A673 (cell line): Measurements from ENCODE around the gene HOXA5. TPM values are rescaled to one million over a fixed set of nuclear protein-coding genes. Genes with fewer than 3 reads are reported as not detected.

Source experiments
- BruUV-seq: library from RNA; stranded (reverse); fragments of 400-500 nt; replicated peaks from 2 replicates; lab custom pipeline; 2021; lab: Mats Ljungman, UMichigan
- CTCF ChIA-PET: fragments of 300-600 bp; sonication (Branson Sonifier 250); formaldehyde crosslinking; loops from one replicate; lab custom pipeline; 2022; ENCODE audit warnings: antibody characterized with exemption; lab: Charles Lee
- POLR2A ChIA-PET: fragments of 300-600 bp; sonication (Branson Sonifier 250); formaldehyde crosslinking; loops from one replicate; lab custom pipeline; 2022; ENCODE audit warnings: antibody characterized with exemption; ENCODE audit not compliant: low non-redundant PET; lab: Charles Lee
- DNase-seq: peaks from one replicate; pipeline ENCODE4 v3.0.0-alpha.2; 2015; ENCODE audit warnings: low spot score
- H3K27ac ChIP-seq: fragments of 200-600 bp; sonication (generic); 2 replicates; pipeline ENCODE4 v1.5.1; 2016; ENCODE audit warnings: mixed run types, low read depth, mild to moderate bottlenecking, mixed read lengths, antibody characterized with exemption, low read length; ENCODE audit not compliant: poor library complexity, severe bottlenecking
- H3K27me3 ChIP-seq: fragments of 200-600 bp; sonication (generic); replicated peaks from 2 replicates; pipeline ENCODE4 v1.6.1; 2017; ENCODE audit warnings: mixed run types, low read depth, mild to moderate bottlenecking, mixed read lengths, antibody characterized with exemption, low read length; ENCODE audit not compliant: insufficient read depth, poor library complexity
- H3K36me3 ChIP-seq: fragments of 200-600 bp; sonication (generic); 2 replicates; pipeline ENCODE4 v1.6.1; 2016; ENCODE audit warnings: mixed run types, mild to moderate bottlenecking, mixed read lengths, antibody characterized with exemption, low read length; ENCODE audit not compliant: insufficient read depth, poor library complexity, severe bottlenecking
- H3K4me1 ChIP-seq: fragments of 200-600 bp; sonication (generic); 2 replicates; pipeline ENCODE4 v1.6.1; 2017; ENCODE audit warnings: mixed run types, mild to moderate bottlenecking, mixed read lengths, antibody characterized with exemption, low read length; ENCODE audit not compliant: insufficient read depth, poor library complexity, severe bottlenecking
- H3K4me3 ChIP-seq: fragments of 200-600 bp; sonication (generic); 2 replicates; pipeline ENCODE4 v1.5.1; 2016; ENCODE audit warnings: low read depth, mixed run types, mild to moderate bottlenecking, mixed read lengths, low read length; ENCODE audit not compliant: poor library complexity, severe bottlenecking
- H3K9me3 ChIP-seq: fragments of 200-600 bp; sonication (generic); 2 replicates; pipeline ENCODE4 v1.6.1; 2016; ENCODE audit warnings: mixed run types, low read depth, mild to moderate bottlenecking, mixed read lengths, antibody characterized with exemption, low read length; ENCODE audit not compliant: poor library complexity, severe bottlenecking
- CTCF ChIP-seq: fragments of 300-800, 200-600 bp; sonication (generic); conservative IDR thresholded peaks from 2 replicates; pipeline ENCODE4 v1.5.1; 2017; ENCODE audit warnings: low read depth, mild to moderate bottlenecking, antibody characterized with exemption, low read length, moderate library complexity, mixed read lengths
- EZH2 ChIP-seq: fragments of 200-600 bp; sonication (generic); IDR thresholded peaks from 2 replicates; pipeline ENCODE4 v1.6.1; 2017; ENCODE audit warnings: borderline replicate concordance, low read depth, mild to moderate bottlenecking, mixed read lengths, antibody characterized with exemption, low read length; ENCODE audit not compliant: poor library complexity, severe bottlenecking
- intact Hi-C: fragments of 100-400 bp; cut with micrococcal nuclease; formaldehyde crosslinking; loops from one replicate; pipeline ENCODE4 v1.10.0; 2022; ENCODE audit not compliant: unreplicated experiment
- total RNA-seq: library from RNA; stranded (reverse); gene quantifications from 2 replicates; pipeline ENCODE4 v1.2.3, GENCODE V29; 2021

Gene HOXA5
- total RNA-seq, 1 experiment from 2014 or later, result not detected

- no TSS peak for BruUV-seq
- Histone ChIP-seq H3K9me3 (no peaks in the 10 kb centered on the region), H3K27ac (no peak overlapping the region), H3K4me3 (no peak overlapping the region), H3K4me1 (no peaks in the 10 kb centered on the region), H3K36me3 (no peaks in the 10 kb centered on the region), H3K27me3 (peaks cover 99% of the 10 kb centered on the region)
- CTCF ChIA-PET, result interaction anchor here (0.6 kb wide), 1 partner anchor 788 kb away, joined by 3 read pairs; no protein-coding TSS in a partner anchor
- TF ChIP-seq EZH2 (no peak), CTCF (no peak)
- no peak for DNase-seq
- POLR2A ChIA-PET, result no interaction called here
- intact Hi-C loops, result no loop called here
These were observed 48.5 kb upstream of the HOXA5 start for GRCh38 chr7:27191833-27192545.

- POLR2A ChIA-PET, result no interaction called here
- no peaks in the 10 kb centered on the region for H3K9me3 ChIP-seq
- H3K27me3 ChIP-seq, result peaks cover 99% of the 10 kb centered on the region
- CTCF ChIA-PET, result no interaction called here
- no peak for DNase-seq
- TF ChIP-seq EZH2 (no peak), CTCF (no peak)
- no peak overlapping the region for H3K4me3 ChIP-seq
- intact Hi-C loops, result no loop called here
- H3K27ac ChIP-seq, result no peak overlapping the region
- no TSS peak for BruUV-seq
- no peaks in the 10 kb centered on the region for H3K4me1 ChIP-seq
- H3K36me3 ChIP-seq, result no peaks in the 10 kb centered on the region
These were observed 47.8 kb upstream of the HOXA5 start for GRCh38 chr7:27191161-27191731.

- POLR2A ChIA-PET, result no interaction called here
- no peaks in the 10 kb centered on the region for H3K36me3 ChIP-seq
- intact Hi-C loops, result no loop called here
- CTCF ChIA-PET, result no interaction called here
- H3K4me1 ChIP-seq, result no peaks in the 10 kb centered on the region
- H3K27me3 ChIP-seq, result peaks cover 100% of the 10 kb centered on the region
- no TSS peak for BruUV-seq
- H3K4me3 ChIP-seq, result no peak overlapping the region
- no peak overlapping the region for H3K27ac ChIP-seq
- TF ChIP-seq EZH2 (no peak), CTCF (no peak)
- no peaks in the 10 kb centered on the region for H3K9me3 ChIP-seq
- DNase-seq, result no peak
These were observed 46.7 kb upstream of the HOXA5 start for GRCh38 chr7:27189997-27190748.
